Measurements from ENCODE around the gene ABCA13. TPM values are rescaled to one million over a fixed set of nuclear protein-coding genes. Genes with fewer than 3 reads are reported as not detected.

The ABCA13 gene
- total RNA-seq, 1 donor from 2014 or later = 0.44 TPM

DNA sequence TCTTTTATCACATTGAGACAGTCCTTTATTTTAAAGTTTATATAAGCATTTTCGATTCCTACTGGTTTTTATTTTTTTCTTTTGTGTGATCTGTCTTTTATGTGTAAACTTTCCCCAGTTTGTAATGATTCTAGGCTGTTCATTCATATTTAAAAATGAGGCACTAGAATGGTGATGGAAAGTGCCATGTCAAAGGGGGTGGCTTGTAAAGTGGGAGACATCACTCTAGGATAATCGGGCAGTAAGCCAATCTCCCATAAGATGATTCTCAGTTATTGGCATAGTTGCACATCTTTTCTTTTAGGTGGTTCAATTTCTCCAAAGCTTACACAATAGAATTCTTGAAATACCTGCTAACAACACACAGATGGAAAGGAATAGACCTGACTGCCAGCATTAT, 90.4 kb downstream of the ABCA13 start:
- no peaks in the 10 kb centered on the region for H3K4me1 Mint-ChIP-seq (ENCODE audit: unreplicated experiment)
- TF ChIP-seq, protein P1, sequence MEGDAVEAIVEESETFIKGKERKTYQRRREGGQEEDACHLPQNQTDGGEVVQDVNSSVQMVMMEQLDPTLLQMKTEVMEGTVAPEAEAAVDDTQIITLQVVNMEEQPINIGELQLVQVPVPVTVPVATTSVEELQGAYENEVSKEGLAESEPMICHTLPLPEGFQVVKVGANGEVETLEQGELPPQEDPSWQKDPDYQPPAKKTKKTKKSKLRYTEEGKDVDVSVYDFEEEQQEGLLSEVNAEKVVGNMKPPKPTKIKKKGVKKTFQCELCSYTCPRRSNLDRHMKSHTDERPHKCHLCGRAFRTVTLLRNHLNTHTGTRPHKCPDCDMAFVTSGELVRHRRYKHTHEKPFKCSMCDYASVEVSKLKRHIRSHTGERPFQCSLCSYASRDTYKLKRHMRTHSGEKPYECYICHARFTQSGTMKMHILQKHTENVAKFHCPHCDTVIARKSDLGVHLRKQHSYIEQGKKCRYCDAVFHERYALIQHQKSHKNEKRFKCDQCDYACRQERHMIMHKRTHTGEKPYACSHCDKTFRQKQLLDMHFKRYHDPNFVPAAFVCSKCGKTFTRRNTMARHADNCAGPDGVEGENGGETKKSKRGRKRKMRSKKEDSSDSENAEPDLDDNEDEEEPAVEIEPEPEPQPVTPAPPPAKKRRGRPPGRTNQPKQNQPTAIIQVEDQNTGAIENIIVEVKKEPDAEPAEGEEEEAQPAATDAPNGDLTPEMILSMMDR (IDR thresholded peaks at IDR 0.05; ENCODE audit: unreplicated experiment) = no peak
- no peak overlapping the region for H3K4me3 Mint-ChIP-seq (ENCODE audit: unreplicated experiment)
- no peaks in the 10 kb centered on the region for H3K36me3 Mint-ChIP-seq (ENCODE audit: low read depth, unreplicated experiment)
- no peak for DNase-seq (ENCODE audit: low spot score)
- H3K27me3 Mint-ChIP-seq (ENCODE audit: unreplicated experiment) = no peaks in the 10 kb centered on the region
- no peak overlapping the region for H3K27ac Mint-ChIP-seq (ENCODE audit: unreplicated experiment)
- no peaks in the 10 kb centered on the region for H3K9me3 Mint-ChIP-seq (ENCODE audit: unreplicated experiment)

DNA sequence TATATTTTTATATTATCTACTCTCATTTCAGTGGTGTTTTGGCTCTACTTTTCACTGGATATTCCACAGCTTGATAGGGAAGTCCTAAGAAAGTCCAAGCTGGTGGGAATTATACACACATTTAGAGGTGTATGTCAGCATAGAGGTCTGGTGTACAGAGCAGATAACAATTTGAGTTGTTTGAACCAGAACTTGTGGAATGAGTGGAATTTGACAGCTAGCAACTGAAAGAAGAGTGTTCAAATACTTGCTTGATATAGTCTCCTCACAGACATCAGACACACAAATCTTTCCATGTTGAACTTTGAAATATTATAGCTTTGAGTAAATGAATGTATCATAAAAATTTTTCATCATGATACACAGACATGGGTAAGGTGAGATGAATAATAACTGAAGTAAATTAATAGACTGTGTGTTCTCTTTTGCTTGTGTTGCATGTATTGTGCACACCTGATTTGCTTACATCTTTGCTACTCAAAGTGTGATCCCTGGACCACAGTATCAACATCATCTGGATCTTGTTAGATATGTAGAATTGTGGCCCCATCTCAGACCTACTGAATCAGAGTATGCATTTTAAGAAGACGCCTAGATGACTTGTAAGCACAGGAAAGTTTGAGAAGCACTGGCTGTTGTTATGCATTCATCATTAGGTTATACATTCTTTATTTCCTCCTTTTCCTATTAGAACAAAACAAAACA, 91.5 kb downstream of the ABCA13 start:
- Mint-ChIP-seq H3K9me3 (ENCODE audit: unreplicated experiment) (no peaks in the 10 kb centered on the region), H3K27me3 (ENCODE audit: unreplicated experiment) (no peaks in the 10 kb centered on the region), H3K36me3 (ENCODE audit: low read depth, unreplicated experiment) (no peaks in the 10 kb centered on the region), H3K4me1 (ENCODE audit: unreplicated experiment) (no peaks in the 10 kb centered on the region), H3K4me3 (ENCODE audit: unreplicated experiment) (no peak overlapping the region), H3K27ac (ENCODE audit: unreplicated experiment) (no peak overlapping the region)
- TF ChIP-seq, protein P1 (IDR thresholded peaks at IDR 0.05; ENCODE audit: unreplicated experiment) = no peak
- DNase-seq (ENCODE audit: low spot score) = no peak

DNA sequence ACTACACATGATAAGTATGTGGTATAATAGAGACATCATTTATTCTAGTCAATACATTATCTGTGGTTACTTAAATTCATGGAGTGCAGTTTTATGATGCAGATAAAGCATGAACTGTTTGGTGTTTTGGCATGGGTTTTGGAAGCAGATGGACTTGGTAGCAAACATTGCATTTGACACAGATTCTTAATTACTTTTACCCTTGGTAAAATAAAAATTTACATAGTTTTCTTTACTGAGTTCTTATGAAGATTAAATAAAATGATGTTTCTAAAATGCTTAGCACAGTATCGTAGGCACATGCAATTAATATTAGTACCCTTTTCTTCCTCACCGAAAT, 92.0 kb downstream of the ABCA13 start:
- DNase-seq (ENCODE audit: low spot score) = no peak
- Mint-ChIP-seq H3K4me1 (ENCODE audit: unreplicated experiment) (no peaks in the 10 kb centered on the region), H3K4me3 (ENCODE audit: unreplicated experiment) (no peak overlapping the region), H3K27me3 (ENCODE audit: unreplicated experiment) (no peaks in the 10 kb centered on the region), H3K9me3 (ENCODE audit: unreplicated experiment) (no peaks in the 10 kb centered on the region), H3K36me3 (ENCODE audit: low read depth, unreplicated experiment) (no peaks in the 10 kb centered on the region), H3K27ac (ENCODE audit: unreplicated experiment) (no peak overlapping the region)
- TF ChIP-seq, protein P1 (IDR thresholded peaks at IDR 0.05; ENCODE audit: unreplicated experiment) = no peak

DNA sequence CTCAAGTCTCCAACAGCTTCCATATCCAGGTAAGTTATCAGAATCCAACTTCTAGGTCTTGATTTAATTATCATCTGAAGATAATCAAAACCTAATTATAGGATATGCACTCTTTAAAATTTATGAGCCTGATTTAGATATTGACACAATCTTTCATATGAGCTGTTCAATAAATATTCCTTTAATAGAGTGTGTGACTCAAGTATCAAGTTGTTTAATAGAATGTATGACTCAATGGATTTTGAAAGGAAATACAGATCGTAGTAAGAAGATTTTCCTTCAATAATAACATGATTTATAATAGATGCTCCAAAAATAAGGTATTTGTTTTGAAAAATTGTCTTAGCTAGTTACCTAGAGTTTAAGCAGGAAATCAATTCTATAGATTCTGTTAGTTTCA, 97.8 kb downstream of the ABCA13 start:
- no peak overlapping the region for H3K4me3 Mint-ChIP-seq (ENCODE audit: unreplicated experiment)
- H3K9me3 Mint-ChIP-seq (ENCODE audit: unreplicated experiment) = no peaks in the 10 kb centered on the region
- H3K36me3 Mint-ChIP-seq (ENCODE audit: low read depth, unreplicated experiment) = no peaks in the 10 kb centered on the region
- H3K4me1 Mint-ChIP-seq (ENCODE audit: unreplicated experiment) = no peaks in the 10 kb centered on the region
- no peak for DNase-seq (ENCODE audit: low spot score)
- H3K27ac Mint-ChIP-seq (ENCODE audit: unreplicated experiment) = no peak overlapping the region
- TF ChIP-seq, protein P1 (IDR thresholded peaks at IDR 0.05; ENCODE audit: unreplicated experiment) = no peak
- no peaks in the 10 kb centered on the region for H3K27me3 Mint-ChIP-seq (ENCODE audit: unreplicated experiment)

DNA sequence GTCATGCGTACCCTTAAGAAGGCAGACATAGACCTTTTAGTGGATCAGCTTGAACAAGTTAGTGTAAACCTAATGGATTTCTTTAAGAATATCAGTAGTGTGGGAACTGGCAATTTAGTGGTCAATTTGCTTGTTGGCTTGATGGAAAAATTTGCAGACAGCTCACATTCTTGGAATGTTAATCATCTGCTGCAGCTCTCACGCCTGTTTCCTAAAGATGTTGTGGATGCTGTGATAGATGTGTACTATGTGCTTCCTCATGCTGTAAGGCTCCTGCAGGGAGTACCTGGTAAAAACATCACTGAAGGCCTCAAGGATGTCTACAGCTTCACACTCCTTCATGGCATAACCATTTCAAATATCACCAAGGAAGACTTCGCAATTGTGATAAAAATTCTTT, 103.4 kb downstream of the ABCA13 start:
- TF ChIP-seq, protein P1 (IDR thresholded peaks at IDR 0.05; ENCODE audit: unreplicated experiment) = no peak
- no peaks in the 10 kb centered on the region for H3K27me3 Mint-ChIP-seq (ENCODE audit: unreplicated experiment)
- H3K36me3 Mint-ChIP-seq (ENCODE audit: low read depth, unreplicated experiment) = no peaks in the 10 kb centered on the region
- no peak overlapping the region for H3K27ac Mint-ChIP-seq (ENCODE audit: unreplicated experiment)
- no peak for DNase-seq (ENCODE audit: low spot score)
- no peaks in the 10 kb centered on the region for H3K4me1 Mint-ChIP-seq (ENCODE audit: unreplicated experiment)
- H3K4me3 Mint-ChIP-seq (ENCODE audit: unreplicated experiment) = no peak overlapping the region
- H3K9me3 Mint-ChIP-seq (ENCODE audit: unreplicated experiment) = no peaks in the 10 kb centered on the region

All from endothelial cell (in vitro differentiated cells).